ENCODE results near the gene KIF1A.

DNA sequence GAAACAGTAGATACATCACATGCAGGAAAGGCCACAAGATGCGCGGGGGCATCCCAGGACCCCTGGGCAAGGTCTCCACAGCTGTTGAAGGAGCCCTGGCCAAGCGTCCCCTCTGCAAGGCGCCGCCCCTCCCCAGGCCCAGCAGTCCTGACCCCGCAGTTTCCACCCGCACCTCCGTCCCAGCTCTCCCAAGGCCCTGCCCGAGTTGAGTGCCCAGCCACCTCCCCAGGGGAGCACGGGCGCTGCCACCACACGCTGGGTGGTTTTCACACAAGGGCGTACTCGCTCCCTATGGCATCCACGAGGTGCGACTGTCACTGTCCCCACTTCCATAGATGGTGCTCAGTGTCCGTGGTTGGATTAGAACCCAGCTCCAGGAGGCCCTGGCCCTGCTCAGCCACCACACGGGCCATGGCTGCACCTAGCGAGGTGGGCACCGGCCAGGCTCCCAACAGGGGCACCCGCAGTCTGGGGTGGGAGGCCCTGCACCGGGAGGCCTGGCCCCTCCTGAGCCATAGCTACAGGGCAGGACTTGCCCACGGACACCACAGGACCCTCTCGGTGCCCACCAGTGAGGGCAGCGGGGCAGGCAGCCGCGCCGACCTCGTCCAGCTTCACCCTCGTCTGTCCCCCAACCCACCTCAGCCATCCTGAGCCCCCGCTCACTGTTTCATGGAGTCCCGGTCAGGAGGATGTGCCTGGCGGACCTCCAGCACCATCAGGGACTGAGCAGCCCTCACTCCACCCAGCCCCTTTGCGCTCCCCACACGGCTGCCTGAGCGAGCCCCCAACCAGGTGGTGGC is 36.0 kb downstream of the KIF1A start:
- TF ChIP-seq CTCF (IDR thresholded peaks at IDR 0.05; ENCODE audit: low read length) (no peak), EZH2phosphoT487 (IDR thresholded peaks at IDR 0.05; ENCODE audit: low read length) (no peak)

Measured in MM.1S (cell line).